NCI-H1436 treated with DMSO at 0.1 percent for 48 hours (cell line): ENCODE data around the gene UCHL1.

Experiments
- DNase-seq: peaks from one replicate; lab custom pipeline; 2025; lab: John Stamatoyannopoulos, UW

The UCHL1 gene

GRCh38 chr4:41256740-41257256 lies at the start of gene UCHL1:
Gene UCHL1 (plus strand): TSS chr4:41256928. CDS start chr4:41256977, 49 bp downstream.
- DNase-seq: peak; percentile 72

GRCh38 chr4:41207291-41207831 lies 49.4 kb upstream of the UCHL1 start:
- no peak for DNase-seq

DNA sequence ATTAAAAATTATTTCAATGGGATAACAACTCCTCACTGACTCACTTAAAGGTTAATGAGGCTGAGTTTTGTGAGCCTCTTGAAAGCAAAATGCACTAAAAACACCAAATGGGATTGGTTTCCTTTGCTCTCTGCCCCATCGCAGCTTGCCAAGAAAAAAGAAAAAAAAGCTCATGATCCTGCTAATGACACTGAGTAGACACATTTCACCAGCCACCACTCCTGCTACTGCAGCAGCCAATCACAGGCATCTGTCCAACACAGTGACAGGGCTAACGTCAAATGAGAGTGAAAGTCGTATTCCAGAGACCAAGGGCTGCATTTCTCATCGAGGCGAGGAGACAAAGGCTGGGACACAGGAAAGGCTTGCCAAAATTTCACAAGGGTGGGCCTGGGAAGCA lies 47.5 kb upstream of the UCHL1 start:
- DNase-seq: no peak

GRCh38 chr4:41209901-41210300 lies 46.8 kb upstream of the UCHL1 start:
- no peak for DNase-seq

DNA sequence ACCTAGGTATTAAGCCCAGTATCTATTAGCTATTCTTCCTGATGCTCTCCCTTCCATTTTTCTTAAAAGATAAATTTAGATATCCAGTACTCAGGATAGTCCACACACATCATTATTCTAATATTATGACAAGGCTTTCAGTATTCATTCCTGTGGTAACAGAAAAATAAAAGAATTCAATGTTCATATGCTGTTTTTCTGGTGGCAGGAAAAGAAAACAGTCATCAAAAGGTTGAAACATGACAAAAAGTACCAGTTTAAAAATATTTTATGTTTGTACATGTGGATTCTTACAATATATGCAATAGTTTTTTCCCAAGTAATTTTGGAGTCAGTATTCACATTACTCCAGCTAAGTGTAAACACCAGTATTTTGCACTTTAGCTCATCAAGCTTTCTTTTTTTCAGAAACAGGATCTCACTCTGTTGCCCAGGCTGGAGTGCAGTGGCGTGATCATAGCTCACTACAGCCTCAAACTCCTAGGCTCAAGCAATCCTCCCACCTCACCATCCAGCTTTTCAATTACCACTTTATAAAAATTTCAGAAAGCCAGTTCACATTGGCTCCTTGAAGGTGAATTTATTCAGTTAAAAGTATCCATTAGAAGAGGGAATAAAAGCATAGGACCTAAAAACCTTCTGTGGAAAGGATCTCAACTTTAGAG lies 44.6 kb upstream of the UCHL1 start:
- DNase-seq: no peak

DNA sequence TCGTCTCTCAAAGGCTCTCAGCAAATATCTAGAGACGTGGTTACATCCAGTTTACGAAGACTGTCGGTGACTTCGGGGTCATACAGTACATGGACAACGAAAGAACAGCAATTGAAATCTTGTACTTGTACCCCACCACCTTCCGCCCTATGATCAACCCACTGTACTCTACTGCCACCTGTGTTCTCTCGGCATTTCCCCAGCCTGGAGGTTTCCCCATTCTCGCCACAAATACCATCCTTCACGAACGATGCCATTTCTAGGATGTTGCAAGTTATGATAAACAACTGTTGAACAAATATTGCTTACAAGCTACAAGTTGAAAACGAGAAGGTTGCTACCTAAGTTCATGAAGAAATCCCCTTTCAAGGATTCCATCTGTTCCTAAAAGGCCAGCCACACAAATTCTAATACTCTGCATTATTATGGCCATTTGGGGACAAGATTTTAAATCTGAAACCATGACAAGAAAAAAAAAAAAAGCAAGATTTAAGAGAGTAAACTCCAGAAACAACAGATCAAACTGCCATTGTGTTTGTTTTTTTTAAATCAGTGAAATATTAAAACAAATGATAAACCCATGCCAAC lies 44.0 kb upstream of the UCHL1 start:
- no peak for DNase-seq

- DNase-seq: no peak
These were observed 43.0 kb upstream of the UCHL1 start for GRCh38 chr4:41213625-41214135.

GRCh38 chr4:41214136-41214824 lies 42.4 kb upstream of the UCHL1 start, which contains the start of gene APBB2:
Gene APBB2 (minus strand): TSS chr4:41214542. CDS start chr4:41033254, 181,288 bp downstream.
- DNase-seq: peak; percentile 78

DNA sequence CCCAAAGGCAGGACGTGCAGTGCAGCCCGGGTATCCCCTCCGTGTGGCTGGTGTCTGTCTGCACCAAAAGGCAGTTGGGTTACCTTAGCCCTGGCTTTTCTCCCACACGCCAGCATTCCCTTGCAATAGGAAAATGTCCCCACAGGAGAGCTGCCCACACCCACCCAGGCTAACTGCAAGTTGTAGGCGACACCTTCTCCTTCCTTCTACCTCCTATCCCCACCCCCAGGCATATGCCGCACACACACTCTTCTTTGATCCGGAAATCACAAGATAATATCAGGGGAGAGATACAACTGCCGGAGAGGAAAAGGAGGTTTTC lies 41.9 kb upstream of the UCHL1 start:
- DNase-seq: peak; percentile 37

GRCh38 chr4:41215155-41215554 lies 41.6 kb upstream of the UCHL1 start:
- no peak for DNase-seq

DNA sequence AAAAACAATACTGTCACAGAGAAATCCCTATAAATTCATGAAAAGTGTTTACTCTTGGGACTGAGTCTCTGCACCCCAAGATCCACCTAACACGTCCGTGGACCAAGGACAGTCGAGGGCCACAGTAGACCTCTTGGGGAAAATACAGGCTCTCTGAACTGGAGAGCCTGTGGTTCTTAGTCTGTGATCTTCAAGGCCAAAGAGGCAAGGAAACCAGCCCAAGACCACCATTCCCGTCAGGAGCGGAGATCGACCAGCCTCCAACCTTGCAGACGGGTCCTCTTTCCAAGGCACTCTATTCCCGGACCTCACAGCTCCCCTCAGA lies 40.8 kb upstream of the UCHL1 start:
- DNase-seq: no peak

DNA sequence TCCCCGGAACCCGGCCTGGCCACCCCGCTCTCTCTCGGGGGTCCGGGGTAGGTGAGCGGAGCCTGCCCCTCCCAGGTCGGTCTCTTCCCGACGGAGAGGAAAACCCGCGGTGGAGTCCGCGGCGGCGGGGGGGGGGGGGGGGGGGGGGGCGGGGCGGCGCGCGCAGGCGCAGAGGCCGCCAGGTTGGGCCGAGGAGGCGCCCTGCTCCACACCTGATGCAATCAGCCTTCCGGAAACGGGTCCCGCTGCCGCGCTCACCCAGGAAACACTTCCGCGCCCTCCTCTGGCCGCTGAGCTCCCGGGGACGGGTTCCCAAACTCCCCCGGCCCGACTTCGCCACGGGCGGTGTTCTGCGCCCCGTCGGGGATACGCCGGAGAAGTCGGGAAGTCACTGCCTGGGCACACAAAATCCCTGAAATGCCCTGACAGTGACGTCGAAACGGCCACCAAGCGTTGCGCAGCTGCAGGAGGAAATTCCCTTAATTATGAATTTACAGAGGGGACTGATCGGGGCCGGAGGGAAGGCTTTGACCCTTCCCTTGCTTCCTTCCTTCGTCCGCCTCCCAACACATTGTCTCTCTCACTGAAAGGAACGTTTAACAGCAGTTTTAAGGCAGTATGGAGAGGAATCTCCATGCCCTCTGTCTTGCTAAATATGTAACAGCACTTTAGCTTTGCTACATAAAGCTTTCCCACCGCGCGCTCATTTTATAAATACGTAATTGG lies 40.3 kb upstream of the UCHL1 start:
- peak; percentile 48 for DNase-seq

DNA sequence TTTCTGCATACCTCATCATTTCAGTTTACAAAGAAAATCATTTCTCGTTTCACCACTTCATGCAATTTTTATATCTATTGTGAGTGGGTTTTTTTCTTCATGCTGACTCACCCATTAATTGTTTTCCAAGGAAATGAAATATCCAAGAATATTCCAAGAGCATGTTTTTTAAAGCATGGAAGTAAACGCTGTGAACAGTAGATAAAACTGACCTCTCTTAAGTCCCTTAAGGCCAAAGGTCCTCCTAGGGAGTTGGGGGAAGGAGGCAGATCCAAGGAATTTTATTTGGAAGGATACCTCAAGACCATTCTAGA lies 39.8 kb upstream of the UCHL1 start:
- no peak for DNase-seq

DNA sequence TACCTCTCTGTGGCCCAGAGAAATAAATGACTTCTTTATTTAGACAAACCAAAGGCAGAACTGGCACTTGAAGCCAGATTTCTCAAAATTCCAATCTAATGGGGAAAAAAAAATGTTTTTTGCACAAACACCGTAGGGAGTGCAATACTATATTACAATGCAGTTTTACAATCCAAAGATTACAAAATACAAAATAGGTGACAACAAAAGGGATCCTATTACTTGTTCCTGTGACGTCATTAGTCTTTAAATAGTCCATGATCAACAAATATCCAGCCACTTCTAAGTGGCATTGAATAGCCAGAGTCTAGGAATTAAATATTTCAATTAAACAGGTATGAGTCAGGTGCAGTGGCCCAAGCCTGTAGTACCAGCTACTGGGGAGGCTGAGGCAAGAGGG lies 39.4 kb upstream of the UCHL1 start:
- DNase-seq: no peak

DNA sequence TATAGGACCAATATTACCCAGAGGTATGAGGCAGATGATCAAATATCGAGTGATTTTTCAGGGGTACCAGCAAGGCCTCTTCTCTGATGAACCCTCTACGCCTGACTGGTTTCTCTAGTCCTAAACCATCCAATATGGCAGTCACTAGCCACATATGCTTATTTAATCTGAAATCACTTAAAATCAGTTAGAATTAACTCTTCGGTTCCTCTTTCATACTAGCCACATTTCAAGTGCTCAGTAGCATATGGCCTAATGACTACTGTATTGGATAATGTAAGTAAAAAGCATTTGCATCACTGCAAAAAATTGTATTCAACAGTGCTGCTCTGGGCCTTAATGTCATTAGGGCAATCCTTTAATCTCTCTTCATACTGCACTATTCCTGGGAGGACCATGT lies 38.0 kb upstream of the UCHL1 start:
- DNase-seq: no peak

DNA sequence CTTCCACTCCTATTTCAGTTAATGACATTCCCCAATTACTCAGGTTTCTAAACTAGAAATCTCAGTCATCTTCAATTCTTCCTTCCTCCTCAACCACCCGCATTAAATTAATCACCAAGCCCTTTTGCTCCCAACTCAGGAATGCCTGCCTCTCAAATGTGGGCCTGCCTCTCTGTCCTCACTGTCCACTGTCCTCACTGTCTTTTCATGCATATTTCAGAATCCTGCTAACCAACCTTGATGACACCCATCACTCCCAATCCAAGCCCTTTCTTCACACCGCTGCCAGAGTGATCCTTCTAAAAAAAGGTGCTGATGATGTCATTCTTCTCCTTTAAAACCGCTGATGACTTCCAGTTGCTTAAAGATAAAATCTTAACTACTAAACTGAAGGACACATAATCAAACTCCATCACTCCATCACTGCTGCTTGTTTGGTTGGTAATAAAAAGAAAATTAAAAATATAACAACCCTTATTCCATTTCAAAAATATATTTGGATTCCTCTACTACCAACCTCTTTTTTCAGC lies 37.2 kb upstream of the UCHL1 start:
- DNase-seq: no peak

DNA sequence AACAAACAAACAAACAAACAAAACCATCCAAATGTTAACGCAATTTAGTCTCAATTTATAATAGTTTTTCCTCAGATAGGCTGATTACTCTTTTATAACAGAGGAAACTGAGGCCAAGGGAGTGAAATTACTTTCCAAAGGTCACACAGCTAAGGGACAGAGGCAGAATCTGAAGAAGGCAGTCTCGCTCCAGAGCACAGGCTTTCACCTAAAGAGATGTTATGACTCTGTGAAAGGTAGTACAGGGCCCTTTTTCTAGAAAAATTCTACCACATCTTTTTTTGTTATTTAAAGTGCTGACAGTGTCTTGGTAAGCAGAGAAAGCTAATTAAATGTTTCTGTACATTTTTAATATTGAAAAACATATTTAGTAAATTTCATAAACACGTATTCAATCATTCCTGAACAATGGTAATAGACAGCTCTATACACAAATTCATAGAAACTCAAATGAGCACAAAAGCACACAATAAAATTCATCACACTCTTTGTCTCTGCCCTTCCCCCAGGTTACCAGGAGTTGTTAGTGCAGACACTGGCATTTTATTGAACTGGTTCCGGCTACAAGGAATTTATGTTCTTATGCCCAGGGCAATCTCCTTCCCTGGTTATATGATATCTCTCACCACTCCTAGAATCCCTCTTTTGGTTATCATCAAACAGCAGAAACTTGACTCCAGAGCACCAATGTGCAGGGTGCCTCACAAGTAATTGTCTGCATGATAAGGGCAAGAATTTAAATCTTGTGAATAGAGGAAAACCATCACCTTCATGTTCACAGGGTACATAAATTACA lies 34.7 kb upstream of the UCHL1 start:
- no peak for DNase-seq

DNA sequence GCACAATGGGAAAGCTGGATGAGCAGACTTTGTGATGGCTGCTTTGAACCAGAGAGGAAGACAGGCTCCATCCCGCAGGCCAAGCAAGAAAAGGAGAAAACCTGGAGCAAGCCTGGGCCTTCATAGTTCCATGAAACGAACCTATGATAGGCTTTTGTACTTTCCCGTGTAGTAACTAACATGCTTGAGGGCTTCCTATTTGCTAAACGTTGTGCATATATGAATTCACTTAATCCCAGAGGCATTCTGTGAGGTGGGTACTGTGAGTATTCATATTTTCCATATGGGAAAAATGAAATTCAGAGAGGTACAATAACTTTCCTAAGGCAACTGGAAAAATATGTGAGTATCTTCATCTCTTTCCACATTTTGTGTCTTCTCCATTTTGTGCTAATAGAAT lies 28.8 kb upstream of the UCHL1 start:
- no peak for DNase-seq

DNA sequence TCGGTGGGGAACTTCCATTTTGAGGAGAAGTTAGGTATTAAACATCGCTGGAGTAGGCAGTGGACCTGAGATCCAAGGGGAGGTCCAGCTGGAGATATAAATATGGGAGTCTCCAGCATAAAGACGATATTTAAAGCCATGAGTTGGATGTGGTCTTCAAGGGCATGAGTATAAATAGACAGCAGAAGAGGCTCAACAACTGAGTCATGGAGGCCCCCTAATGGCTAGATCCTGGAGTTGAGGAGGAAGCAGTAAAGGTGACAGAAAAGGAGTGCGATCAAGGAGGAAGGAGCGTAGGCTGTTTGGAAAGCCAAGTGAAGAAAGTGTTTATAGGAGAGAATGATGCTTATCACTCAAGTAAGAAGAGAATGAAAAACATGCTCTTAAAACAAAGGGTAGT lies 24.3 kb upstream of the UCHL1 start:
- no peak for DNase-seq

DNA sequence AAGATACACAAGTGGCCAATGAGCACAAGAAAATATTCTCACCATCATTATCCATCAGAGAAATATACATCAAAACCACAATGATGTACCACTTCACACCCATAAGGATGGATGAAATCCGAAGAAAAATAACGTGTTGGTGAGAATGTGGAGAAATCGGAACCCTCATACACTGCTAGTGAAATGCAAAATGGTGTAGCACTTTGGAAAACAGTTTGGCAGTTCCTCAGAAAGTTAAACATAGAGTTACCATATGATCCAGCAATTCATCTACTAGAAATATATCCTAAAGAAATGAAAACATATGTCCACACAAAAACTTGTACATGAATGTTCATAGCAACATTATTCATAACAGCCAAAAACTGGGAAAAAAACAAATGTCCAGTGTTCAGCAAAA lies 23.9 kb upstream of the UCHL1 start:
- DNase-seq: no peak

DNA sequence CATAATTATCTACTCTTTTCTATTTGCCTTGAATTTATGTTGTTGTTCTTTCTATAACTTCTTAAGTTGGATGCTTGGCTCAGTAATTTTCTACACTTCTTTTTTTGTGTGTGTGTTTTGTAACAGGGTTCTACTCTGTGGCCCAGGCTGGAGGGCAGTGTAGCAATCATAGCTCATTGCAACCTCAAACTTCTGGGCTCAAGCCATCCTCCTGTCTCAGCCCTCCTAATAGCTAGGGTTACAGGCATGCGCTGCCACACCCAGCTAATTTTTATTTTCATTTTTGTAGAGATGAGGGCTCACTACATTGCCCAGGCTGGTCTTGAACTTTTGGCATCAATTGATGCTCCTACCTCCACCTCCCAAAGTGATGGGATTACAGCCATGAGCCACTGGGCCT lies 20.7 kb upstream of the UCHL1 start:
- no peak for DNase-seq
